ENCODE data around the gene TRPV3. TPM values are rescaled to one million over a fixed set of nuclear protein-coding genes. Genes with fewer than 3 reads are reported as not detected.

Gene TRPV3
- total RNA-seq, 4 donors from 2014 or later: 21.8 to 33.2 (median 25.1) TPM

- no peak overlapping the region for H3K4me3 ChIP-seq (ENCODE audit: low read depth, poor library complexity, severe bottlenecking)
- intact Hi-C loops (cut with DNase I; ENCODE audit: low total_unique reads): no loop called here
- 85 to 89% methylated on average over 8 to 13 of the region's 15 CpGs for WGBS, 2 donors
- DNase-seq (ENCODE audit: low spot score in 2 of 2): no peak
- TF ChIP-seq POLR2A (IDR thresholded peaks at IDR 0.05) (no peak), CTCF (IDR thresholded peaks at IDR 0.05) (no peak)
These were observed 34.7 kb upstream of the TRPV3 start for GRCh38 chr17:3592216-3592860.

DNA sequence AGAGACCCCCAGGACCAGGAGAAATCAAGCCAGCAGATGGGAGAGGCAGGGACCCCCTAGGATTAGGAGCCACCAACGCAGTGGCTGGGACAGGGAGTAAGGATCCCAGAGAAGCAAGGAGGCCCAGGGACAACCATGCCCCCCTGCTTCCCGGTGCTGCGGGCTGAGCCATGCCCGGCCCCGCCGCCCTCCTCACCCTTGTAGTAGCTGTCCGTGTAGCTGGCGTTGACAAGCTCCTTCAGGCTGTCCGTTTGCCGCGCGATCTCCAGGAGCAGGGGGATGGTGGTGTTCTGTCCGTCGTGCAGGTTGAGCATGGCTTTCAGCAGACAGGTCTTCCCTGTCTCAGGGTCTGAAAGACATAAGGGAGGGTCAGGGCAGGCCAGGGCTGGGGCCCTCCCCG is 33.2 kb upstream of the TRPV3 start:
- no peak overlapping the region for H3K4me3 ChIP-seq (ENCODE audit: low read depth, poor library complexity, severe bottlenecking)
- intact Hi-C loops (cut with DNase I; ENCODE audit: low total_unique reads): no loop called here
- 80 to 91% methylated on average over 15 of the region's 15 CpGs for WGBS, 2 donors
- TF ChIP-seq CTCF (IDR thresholded peaks at IDR 0.05): no peak
- no peak for TF ChIP-seq POLR2A (IDR thresholded peaks at IDR 0.05)
- DNase-seq (ENCODE audit: low spot score in 2 of 2): no peak

DNA sequence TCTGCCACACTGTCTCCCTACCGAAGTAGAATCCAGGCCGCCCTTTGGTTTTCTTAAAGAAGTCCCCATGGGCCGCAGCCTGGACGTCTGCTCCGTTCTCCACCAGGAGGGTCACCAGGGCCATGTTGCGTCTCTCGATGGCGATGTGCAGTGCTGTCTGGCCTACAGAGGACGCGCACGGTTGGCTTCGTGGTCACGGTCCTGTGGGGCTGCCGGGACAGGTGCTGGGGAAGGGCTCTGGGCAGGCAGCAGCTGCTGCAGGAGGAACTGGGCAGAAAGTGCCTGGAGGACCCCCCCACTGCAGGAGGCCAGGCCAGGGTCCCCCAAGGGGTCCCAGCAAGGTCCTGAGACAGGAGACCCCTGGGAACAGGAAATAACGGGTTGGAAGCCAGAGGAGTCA is 32.6 kb upstream of the TRPV3 start:
- 94% methylated on average over 11 to 15 of the region's 15 CpGs for WGBS, 2 donors
- no peak overlapping the region for H3K4me3 ChIP-seq (ENCODE audit: low read depth, poor library complexity, severe bottlenecking)
- intact Hi-C loops (cut with DNase I; ENCODE audit: low total_unique reads): no loop called here
- no peak for DNase-seq (ENCODE audit: low spot score in 2 of 2)
- TF ChIP-seq POLR2A (IDR thresholded peaks at IDR 0.05) (no peak), CTCF (IDR thresholded peaks at IDR 0.05) (no peak)

DNA sequence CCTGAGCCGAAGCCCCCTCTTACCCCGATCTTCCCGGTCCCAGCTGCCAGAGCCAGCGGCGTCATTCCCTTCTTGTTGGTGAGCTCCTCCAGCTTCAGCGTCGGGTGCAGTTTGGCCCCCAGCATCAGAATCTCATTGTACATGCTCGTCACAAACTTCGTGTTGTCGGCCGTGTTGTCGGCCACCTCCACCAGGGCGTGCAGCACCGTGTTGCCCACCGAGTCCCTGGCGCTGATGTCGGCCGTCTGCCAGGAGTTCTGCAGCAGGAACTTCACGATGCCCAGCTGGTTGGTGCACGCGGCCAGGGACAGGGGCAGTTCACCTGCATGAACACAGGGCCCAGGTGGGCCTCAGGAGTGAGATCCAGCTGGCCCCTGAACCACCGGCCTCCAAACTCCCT is 32.2 kb upstream of the TRPV3 start:
- DNase-seq (ENCODE audit: low spot score in 2 of 2): no peak
- no peak overlapping the region for H3K4me3 ChIP-seq (ENCODE audit: low read depth, poor library complexity, severe bottlenecking)
- intact Hi-C loops (cut with DNase I; ENCODE audit: low total_unique reads): no loop called here
- WGBS, 2 donors: 97 to 98% methylated on average over 22 of the region's 22 CpGs
- no peak for TF ChIP-seq CTCF (IDR thresholded peaks at IDR 0.05)
- no peak for TF ChIP-seq POLR2A (IDR thresholded peaks at IDR 0.05)

DNA sequence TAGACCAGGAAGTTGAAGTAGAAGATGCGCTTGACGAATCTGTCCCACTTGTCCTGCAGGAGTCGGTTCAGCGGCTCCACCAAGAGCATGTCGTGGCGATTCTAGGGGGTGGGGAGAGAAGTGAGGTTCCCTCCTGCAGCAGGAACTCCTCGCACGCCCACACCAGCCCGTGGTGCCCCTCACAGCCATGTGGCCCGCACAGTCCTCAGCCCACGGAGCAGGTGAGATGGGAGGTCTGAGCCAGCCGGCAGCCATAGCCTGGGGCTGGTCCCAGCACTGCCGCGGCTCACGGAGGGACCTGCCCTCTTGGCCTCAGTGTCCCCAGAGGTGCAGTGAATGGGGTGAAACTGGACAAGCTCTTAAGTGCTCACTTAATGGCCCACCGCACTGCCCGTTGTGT is 28.2 kb upstream of the TRPV3 start:
- 88 to 96% methylated on average over 16 to 17 of the region's 17 CpGs for WGBS, 2 donors
- no peak for TF ChIP-seq CTCF (IDR thresholded peaks at IDR 0.05)
- TF ChIP-seq POLR2A (IDR thresholded peaks at IDR 0.05): no peak
- no peak for DNase-seq (ENCODE audit: low spot score in 2 of 2)
- H3K4me3 ChIP-seq (ENCODE audit: low read depth, poor library complexity, severe bottlenecking): no peak overlapping the region
- intact Hi-C loops (cut with DNase I; ENCODE audit: low total_unique reads): no loop called here

GRCh38 chr17:3583456-3583855 is 25.8 kb upstream of the TRPV3 start:
- TF ChIP-seq CTCF (IDR thresholded peaks at IDR 0.05) (no peak), POLR2A (IDR thresholded peaks at IDR 0.05) (no peak)
- no peak overlapping the region for H3K4me3 ChIP-seq (ENCODE audit: low read depth, poor library complexity, severe bottlenecking)
- WGBS, 2 donors: 91 to 95% methylated on average over 7 to 9 of the region's 9 CpGs
- intact Hi-C loops (cut with DNase I; ENCODE audit: low total_unique reads): no loop called here
- DNase-seq (ENCODE audit: low spot score in 2 of 2): no peak

Data from lower leg skin (tissue), 4 donors.